Stimulated activated CD8-positive, alpha-beta memory T cell treated with anti-CD3 and anti-CD28 coated beads, Interleukin-12 subunit alpha, Interleukin-12 subunit beta, amount 100 ng/mL, for 1 hour (primary cell): ENCODE results near the gene RNLS.
"Not testable (repeated sequence)": the region's sequence is repeated elsewhere in the genome, so short reads cannot be mapped to it uniquely, and the experiment has no call there.

Experiments used
- DNase-seq: peaks from one replicate; pipeline ENCODE4 v3.0.0-alpha.2; 2020; ENCODE audit warnings: low read depth

Gene RNLS

DNA sequence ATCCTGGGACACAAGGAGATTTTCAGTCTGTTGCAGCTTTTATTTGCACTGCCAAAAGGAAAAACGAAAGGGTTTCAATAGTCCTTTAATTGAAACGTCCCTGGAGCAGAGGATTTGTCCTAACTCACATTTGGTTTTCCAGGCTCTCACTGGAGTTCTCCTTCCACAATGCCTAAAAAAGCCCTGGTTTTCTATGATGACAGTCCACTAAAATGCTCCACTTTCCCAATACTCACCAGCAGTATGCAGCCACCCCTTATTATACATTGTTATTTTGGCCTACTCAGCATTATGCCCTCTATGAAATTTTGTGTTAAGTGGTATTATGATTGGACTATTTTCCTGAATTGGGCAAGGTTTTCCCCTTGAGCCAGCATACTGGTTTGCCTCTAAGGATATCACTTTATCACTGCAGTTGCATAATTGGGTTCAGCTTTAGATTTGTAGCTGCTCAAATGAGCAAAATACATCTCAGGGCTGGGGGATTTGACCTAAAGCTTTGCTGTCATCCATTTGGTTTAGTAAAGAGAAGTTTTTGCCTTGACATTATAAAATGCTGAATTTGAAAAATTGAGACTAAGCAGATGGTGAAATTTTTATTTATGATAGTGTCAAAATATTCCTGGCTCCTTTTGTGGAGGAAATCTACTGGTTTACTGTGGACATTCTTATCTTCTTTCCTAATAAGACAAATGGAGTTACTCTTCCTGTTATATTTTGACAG is 239.2 kb downstream of the RNLS start:
- no peak for DNase-seq

DNA sequence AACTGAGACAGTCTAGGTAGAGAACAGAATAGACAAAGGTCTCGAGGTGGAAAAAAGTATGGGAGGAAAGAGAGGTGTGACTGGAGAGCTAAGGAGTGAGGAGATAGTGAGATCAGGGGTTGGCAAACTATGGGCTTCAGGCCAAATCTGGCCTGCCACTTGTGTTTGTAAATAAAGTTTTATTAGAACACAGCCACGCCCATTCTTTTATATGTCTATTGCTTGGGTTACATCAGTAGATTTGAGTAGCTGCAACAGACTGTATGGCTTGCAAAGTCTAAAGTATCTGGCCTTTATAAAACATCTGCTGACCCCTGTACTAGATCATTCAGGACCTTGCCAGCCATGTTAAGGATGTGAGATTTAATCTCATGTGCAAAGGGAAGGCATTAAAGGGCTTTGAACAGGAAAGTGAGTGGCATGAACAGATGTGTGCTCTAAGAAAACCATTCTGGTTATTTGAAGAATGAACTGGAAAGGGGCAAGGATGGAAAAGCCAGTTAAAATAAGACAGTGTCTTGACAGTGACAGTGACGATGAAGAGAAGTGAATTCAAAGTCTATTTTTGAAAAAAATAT is 240.3 kb downstream of the RNLS start:
- DNase-seq = no peak

DNA sequence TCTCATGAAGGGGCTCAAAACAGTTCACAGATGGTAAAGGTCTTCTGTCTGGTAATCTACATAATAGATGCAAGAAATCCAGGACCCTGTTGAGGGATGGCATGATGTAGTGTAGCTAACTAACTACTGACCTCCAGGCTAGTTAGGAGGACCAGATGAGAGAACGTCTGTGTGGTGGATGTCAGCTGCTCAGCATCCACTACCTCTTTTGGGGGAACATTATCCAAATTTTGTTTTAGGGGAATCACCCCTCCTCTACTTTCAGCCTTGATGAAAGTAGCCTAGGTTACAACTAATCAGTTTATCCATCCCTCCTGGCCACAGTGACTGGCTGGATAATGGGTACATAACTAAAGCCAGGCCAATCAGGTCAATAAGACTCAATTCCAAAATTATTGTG is 246.0 kb downstream of the RNLS start:
- DNase-seq = no peak

DNA sequence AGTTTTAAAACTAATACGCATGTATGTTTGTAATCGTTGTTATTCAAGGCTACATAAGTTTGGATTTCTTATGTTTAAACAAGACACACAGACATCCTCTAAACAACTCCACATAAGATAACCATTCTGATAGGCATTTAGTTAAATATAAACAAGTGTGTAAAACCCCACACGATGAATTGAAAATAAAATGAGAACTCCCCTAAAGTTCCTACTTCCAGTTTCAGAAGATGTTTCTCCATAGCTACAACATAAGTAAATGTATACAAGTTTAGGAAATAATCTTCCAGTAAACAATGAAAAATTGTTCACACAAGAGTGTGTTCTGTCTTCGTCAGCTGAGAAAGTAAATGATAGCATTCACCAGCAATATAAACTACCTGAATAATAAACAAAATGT is 246.8 kb downstream of the RNLS start:
- DNase-seq = no peak

DNA sequence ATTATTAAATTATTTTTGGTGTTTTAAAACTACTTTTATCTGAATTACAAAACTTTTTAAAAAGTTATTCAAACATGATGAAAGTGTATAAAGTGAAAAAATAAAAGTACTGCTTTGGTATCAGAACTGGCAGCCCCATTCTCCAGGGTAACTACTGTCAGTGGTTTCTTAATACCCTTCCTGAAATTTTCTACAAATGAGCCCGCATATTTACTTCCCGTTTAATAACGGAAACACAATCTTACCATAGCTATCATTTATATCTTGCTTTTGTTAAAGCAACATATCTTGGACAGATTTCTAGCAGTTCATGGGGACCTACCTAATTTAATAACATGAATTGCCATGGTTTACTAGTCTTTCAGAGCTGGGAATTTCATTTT is 249.9 kb downstream of the RNLS start:
- no peak for DNase-seq

DNA sequence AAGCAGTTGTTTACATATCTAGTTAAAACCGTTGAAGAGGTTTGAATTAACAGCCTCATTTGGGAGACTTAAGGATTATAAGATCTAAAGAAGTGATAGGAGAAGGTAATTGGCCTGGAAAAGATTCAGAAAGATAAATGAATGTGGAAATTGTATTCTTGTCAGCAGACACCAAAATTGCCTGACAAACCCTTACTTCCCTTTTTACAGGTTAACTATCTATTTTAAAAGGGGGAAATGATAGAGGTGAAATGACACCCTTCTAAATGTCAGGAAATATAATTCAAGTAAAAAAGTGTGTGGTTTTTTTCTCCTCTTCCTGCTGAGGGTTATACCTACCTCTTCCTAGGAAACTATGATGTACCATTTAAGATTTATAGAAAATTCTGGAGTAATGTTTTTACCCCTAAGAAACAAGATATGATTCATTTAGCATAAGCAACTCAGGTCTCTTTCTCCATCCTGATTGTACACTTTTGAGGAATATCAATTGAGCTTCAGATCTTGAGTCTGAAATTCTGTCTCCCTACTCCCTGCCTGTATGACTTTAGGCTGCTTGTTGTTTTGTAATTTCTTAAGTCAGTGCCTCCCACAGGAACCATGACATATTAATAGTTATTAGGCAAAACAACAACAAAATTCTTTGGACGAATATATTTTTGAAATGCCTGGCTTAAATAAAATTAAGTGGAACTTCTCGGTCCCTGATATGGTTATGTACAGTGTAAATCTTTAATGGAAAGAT is 250.4 kb downstream of the RNLS start:
- DNase-seq = no peak

DNA sequence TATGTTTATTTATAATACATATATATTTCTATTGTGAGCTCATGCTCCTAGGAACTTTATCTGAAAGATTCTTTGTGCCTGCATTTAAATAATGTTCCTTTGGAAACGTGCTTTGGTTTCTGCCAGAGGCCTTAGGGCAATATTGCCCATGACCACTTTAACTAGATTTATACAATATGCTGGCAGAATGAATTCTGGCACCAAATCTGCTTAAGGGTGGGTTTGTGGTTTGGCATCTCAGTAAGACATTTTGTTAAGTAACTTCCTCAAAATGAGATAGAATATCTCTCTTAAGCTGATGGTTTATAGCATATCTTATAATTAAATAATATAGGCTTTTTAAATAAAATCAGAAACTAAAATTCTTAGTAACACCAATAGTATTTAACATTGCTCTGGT is 252.9 kb downstream of the RNLS start:
- no peak for DNase-seq

DNA sequence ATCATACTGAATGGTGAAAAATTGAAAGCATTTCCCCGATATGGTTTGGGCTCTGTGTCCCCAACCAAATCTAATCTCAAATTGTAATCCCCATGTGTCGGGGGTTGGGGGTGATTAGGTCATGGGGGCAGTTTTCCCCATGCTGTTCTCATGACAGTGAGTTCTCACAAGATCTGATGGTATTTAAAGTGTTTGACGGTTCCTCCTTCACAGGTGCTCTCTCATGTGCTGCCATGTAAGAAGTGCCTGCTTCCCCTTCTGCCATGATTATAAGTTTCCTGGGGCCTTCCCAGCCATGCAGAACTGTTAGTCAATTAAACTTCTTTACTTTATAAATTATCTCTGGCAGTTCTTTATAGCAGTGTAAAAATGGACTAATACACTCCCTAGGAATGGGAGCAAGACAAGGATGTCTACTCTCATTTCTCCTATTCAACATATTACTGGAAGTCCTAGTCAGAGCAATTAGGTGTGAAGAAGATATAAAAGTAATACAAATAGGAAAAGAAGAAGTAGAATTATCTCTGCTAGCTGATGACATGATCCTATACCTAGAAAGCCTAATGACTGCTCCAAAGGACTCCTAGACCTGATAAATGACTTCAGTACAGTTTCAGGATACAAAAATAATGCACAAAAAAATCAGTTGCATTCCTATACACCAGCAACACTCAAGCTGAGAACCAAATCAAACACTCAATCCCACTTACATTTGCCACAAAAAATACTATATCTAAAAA is 260.6 kb downstream of the RNLS start:
- no peak for DNase-seq

DNA sequence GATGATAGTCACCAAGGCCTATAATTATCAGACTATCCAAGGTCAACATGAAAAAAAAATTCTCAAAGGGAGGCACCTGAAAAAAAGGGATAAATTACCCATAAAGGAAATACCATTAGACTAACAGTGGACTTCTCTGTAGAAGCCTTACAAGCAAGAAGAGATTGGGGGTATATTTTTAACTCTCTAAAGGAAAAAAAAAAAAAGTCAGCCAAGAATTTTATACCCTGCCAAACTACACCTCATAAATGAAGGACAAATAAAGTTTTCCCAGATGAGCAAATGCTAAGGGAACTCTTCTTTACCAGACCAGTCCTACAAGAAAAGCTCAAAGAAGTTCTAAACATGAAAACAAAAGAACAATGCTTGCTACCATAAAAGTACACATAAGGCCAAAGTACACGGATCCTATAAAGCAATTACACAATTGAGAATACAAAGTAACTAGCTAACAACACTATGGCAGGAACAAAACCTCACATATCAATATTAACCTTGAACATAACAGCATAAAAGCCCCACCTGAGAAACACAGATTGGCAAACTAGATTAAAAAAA is 263.1 kb downstream of the RNLS start:
- DNase-seq = no peak

DNA sequence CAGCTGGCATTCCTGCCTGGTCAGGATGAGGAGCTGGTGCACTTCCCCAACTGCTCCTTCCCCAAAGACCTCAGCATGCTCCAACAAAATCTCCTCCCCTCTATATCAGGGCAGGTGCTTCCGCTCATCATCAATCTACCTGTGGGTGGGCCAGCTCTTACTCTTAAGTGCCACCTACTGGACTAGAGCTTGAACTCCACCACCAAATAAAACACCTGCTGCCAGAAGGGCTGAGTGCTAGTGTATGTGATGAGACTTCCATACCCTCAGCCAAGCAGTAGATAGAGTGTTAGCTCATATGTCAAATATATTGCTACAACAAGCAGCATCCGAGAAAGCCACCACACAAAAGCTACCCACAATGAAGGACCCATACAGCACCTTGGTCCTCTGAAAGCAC is 264.3 kb downstream of the RNLS start:
- DNase-seq = no peak

DNA sequence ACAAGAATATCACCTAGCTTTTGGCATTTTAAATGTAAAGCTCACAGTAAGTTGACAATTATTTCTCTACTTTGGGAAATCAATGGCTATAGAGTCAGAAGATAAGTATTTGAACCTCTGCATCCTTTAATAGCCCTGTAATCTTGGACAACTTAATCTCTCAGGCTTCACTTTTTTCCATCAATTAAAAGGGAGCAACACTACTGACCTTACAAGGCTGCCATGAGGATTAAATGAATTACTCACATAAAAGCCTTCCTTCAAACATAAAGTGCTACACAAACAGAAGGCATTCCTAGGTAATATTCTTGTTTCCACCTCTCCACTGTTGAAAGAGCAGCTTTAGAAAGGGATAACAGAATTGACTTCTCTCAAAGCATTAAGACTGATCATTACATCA is 266.0 kb downstream of the RNLS start:
- DNase-seq = no peak

DNA sequence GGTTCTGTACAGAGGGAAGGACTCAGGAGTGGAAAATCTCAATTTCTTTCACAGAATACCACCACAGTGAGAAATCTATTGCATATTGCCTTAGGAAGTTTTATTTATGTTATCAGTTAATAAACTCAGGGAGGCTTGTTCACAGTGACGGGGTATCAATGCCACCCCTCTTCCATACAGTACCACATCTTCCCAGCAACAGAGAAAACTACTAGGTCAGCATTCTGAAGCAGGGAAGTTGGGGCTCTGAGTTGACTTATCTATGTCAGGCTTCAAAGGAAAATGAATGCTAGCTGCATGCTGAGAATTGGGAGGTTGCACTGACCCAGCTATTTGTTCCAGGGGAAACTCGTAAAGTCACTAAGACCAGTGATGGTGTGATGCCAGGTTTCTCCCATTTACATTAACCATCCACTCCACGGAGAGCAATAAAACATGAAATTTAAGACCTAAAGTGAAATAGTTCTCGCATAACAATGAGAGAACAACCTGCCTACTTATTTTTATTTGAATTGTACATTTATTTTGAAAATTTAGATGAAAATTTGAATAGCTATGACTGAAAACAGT is 266.7 kb downstream of the RNLS start:
- DNase-seq = no peak

DNA sequence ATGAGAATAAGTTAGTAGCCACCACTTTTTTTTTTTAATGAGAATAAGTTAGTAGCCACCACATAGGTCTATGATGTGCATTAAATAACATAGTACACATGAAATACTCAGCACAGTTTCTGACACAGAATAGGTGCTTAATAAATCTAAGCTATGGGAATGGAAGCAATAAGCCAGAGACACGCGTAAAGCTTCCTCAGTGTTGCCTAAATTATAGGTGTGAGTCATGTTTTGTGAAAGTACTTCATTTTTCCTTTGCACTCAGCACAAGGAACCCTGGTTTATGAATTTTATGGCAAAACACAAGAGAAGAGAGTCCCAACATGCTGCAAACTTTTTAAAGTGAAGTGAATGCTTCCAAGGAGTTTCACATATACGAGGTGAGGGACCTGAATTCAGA is 267.4 kb downstream of the RNLS start:
- DNase-seq = no peak

DNA sequence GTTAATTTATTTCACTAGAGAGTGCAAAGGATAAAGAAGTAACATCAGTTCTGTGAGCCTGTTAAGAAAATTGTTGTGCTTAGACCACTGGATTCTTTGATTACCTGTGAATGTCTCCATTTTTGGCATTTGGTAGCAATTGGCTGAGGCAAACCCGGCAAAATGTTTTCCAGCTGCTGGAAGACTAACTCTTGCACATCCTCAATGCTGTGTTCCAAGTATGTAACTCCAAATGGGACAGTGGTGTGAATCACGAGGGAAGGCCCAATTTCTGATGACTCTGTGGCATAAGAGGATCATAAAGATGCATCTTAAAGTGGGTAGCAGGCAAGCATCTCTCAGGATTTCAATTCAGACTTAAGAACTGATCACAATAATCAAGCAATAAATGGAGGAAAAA is 268.8 kb downstream of the RNLS start:
- no peak for DNase-seq

DNA sequence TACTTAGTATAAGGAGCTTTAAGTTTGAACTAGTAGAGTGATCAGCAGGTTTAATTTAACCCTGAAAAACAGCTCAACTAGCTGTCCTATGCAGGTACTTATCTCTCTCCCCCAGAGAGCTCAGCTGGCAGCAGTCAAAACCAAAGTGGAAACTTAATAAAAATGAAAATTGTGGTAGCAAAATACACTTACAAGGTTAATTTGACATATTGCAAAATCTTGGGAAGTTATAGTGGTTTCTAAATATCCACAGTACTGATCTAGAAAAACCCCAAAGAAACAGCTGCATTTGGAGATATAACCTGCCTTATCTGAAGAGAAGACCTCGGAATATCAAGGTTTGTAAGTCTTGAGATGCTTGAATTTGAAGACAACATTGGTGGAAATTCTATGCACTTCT is 269.2 kb downstream of the RNLS start:
- no peak for DNase-seq

DNA sequence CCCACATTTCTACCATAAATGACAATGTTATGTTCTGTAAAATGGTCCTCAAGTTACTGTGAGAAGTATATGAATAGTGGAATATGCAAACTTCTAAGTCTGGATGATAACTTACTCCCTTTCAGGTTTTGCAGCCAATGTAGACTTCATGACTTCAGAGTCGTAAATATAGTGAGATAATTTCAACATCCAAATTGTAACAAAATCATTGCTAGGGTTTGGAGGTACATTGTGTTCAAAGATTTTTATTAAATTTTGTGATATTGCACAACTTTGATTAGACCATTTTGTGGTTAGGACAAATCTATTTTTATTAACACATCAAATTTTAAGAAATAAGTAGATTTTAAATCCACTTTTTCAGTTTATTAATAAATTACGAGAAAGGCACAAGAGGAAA is 270.3 kb downstream of the RNLS start:
- DNase-seq = no peak

DNA sequence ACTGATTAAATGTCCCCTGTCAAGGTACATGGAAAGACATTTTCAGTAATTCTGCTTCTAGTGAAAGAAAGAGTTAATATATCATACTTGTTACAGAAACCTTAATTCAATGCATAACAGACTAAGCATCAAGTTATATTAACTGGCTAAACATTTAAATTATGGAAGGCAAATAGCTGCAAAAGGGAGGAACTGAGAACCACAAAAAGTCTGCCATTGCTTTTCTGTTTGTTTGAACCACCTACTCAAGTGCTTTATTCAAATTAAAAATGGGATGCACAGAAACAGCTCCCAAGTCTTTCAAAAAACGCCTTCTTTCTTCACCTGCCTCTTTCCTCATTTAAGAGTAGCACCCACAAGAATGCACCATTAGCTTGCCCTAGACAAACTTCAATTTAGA is 271.9 kb downstream of the RNLS start:
- no peak for DNase-seq

DNA sequence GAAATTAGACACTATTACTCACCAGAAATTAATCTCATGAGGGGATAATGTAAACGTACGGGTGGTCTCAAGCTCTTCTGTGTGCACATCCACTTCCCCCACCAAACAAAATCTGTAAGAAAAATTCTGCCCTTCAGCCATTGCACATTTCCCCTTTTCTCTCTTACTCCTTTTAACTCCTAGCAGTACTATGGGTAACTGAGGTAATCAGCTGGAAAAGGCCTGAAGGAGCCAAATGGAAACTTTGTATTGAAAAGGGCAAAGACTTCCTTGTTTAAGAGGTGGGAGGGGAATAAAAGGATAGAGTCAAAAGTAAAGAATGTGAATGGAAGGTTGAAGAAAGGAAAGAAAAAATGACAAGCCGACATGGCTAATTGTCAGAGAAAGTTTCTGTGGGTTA is 273.8 kb downstream of the RNLS start:
- no peak for DNase-seq

DNA sequence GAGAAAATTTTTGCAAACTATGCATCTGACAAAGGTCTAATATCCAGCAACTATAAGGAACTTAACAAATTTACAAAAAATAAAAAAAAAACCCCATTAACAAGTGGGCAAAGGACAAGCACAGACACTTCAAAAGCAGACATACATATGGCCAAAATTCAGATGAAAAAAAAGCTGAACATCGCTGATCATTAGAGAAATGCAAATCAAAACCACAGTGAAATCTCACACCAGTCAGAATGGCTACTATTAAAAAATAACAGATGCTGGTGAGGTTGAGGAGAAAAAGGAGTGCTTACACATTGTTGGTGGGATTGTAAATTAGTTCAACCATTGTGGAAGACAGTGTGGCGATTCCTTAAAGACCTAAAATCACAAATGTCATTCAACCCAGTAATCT is 274.8 kb downstream of the RNLS start:
- DNase-seq = not testable (repeated sequence)

DNA sequence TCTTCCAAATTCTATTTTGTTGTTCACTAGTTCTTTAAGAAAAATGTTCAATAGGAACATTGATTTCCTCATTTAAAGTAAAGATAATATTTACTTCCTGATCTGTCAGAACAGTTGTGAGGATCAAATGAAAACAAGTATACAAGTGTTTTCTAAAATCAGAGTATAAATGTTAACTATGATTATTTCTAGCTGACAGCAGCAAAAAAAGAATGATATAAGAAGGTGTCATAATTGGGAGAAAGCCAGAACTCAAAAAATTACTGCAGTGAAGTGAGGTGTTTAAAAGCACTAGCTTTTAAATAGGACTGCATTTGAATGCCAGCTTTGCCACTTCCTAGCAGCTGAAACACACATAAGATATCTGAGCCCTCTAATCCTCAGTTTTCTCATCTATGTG is 283.3 kb downstream of the RNLS start:
- no peak for DNase-seq

DNA sequence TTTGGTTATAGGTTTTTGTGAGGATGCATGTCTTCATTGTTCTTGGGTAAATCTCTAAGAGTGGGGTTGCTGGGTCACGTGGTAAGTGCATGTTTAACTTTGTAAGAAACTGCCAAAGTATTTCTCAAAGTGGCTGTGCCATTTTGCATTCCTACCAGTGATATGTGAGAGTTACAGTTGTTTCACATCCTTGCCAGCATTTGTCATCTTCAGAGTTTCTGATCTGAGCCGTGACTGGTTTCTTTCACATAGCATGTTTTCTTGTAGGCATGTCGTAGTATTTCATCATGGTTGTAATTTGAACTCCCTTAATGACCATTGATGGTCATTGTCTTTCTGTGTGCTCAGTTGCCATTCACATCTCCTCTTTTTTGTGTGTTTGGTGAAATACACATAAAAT is 286.0 kb downstream of the RNLS start:
- DNase-seq = no peak

DNA sequence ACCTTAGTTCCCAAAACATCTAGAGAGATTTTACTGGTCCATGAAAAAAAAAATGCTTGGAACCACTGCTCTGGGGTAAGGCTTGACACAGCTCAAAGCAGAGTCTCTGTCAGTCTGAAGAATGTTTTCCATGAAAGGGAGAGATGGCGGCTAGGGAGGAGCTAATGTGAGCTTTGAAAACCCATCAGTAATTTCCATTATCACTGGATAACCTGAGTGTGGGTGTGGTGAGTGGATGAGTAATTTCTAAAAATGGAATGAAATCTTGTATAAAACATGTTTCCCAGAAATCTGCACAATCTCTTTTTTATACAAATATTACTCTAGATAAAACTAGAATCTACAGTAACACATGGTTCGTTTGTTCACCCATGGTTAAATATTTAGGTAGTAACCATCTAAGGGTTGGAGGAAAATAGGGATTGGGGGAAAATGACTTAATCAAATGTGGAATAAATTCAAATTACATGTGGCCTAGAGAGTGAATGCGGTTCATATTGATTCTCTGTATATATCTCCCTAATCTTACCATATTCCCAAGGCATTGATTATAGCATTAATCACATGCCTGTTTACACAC is 289.4 kb downstream of the RNLS start:
- DNase-seq = no peak
